Lung (tissue), 12 donors: ENCODE results near the gene ASPRV1. TPM values are rescaled to one million over a fixed set of nuclear protein-coding genes. Genes with fewer than 3 reads are reported as not detected.
A peak's percentile ranks its signal among the peaks of the same experiment; 100 is the strongest.

Experiments
- ATAC-seq: fragments of 200-7000 bp; cut with Tn5 transposase; one replicate; pipeline ENCODE4 v1.9.1; 2020; ENCODE audit warnings: moderate number of reproducible peaks; ENCODE audit not compliant: insufficient read depth, low FRiP score
- DNase-seq, 3 donors: peaks; one replicate each; pipeline ENCODE4 v3.0.0-alpha.2; 2013 to 2017
- H3K27ac ChIP-seq, 2 donors: one replicate each; pipeline ENCODE4 v1.5.1; 2013; ENCODE audit warnings: mild to moderate bottlenecking in 2 of 2, moderate library complexity in 2 of 2, control low read depth in 1 of 2, inconsistent platforms in 1 of 2, low read depth in 1 of 2, low read length in 1 of 2
- H3K27me3 ChIP-seq, 3 donors: one replicate each; pipeline ENCODE4 v1.5.1; 2013; ENCODE audit warnings: low read length in 2 of 3; ENCODE audit not compliant: control insufficient read depth in 3 of 3, insufficient read depth in 3 of 3
- H3K36me3 ChIP-seq, 4 donors: one replicate each; pipeline ENCODE4 v1.5.1; 2013; ENCODE audit warnings: low read length in 4 of 4, mild to moderate bottlenecking in 1 of 4, moderate library complexity in 1 of 4; ENCODE audit not compliant: control insufficient read depth in 4 of 4, insufficient read depth in 4 of 4
- H3K4me1 ChIP-seq, 5 donors: one replicate each; pipeline ENCODE4 v1.5.1; 2013; ENCODE audit warnings: low read length in 5 of 5, mild to moderate bottlenecking in 2 of 5, moderate library complexity in 1 of 5; ENCODE audit not compliant: control insufficient read depth in 5 of 5, insufficient read depth in 5 of 5
- H3K4me3 ChIP-seq: one replicate; pipeline ENCODE4 v1.5.1; 2013; ENCODE audit warnings: mild to moderate bottlenecking, control low read depth, moderate library complexity
- H3K9ac ChIP-seq, 2 donors: one replicate each; pipeline ENCODE4 v1.5.1; 2013; ENCODE audit warnings: low read length in 2 of 2, control low read depth in 1 of 2; ENCODE audit not compliant: insufficient read depth in 1 of 2
- H3K9me3 ChIP-seq, 4 donors: one replicate each; pipeline ENCODE4 v1.5.1; 2013; ENCODE audit warnings: low read length in 3 of 4, mild to moderate bottlenecking in 1 of 4, moderate library complexity in 1 of 4; ENCODE audit not compliant: control insufficient read depth in 4 of 4, insufficient read depth in 3 of 4
- CTCF ChIP-seq: IDR thresholded peaks from 2 replicates; pipeline ENCODE4 v1.5.1; 2012; ENCODE audit warnings: mild to moderate bottlenecking; ENCODE audit errors: control extremely low read depth, extremely low read depth
- WGBS, 2 donors: extraction: QIAGEN DNeasy Blood & Tissue Kit; methylation state at CpG; one replicate each; pipeline ENCODE4 v1.1.7; 2013; 5-methylcytosine and 5-hydroxymethylcytosine counted together
- polyA plus RNA-seq, 2 donors: library from polyadenylated mRNA; stranded (reverse); fragments of 200-250 nt; gene quantifications; one replicate each; pipeline ENCODE4 v1.2.1, GENCODE V29; 2013
- total RNA-seq, 2 donors: library from RNA; depleted of rRNA in 1 of 2; stranded (reverse); fragments of >200 nt in 1 of 2; gene quantifications; one replicate each; pipeline ENCODE4 v1.2.1, GENCODE V29; 2014 to 2021
- donor health status: control.
- donor health status: control.
- donor health status: Bipolar disorder and iron deficiency.
- donor health status: healthy.
- donor health status: DM: yes; HTN: yes; CAD: no.

Gene ASPRV1
- total and polyA plus RNA-seq, 4 donors, result 0.94 to 2.9 (median 1.2) TPM

- Histone ChIP-seq H3K4me1 (no peaks in the 10 kb centered on the region), H3K27ac (peak overlapping the region in 1 of 2 donors; percentile 58), H3K9me3 (peaks cover 0 to 2% (median 0%) of the 10 kb centered on the region in 4 donors), H3K9ac (no peak overlapping the region), H3K4me3 (no peak overlapping the region), H3K36me3 (peaks cover 0 to 12% (median 3%) of the 10 kb centered on the region in 4 donors), H3K27me3 (no peaks in the 10 kb centered on the region)
- 46 to 73% methylated on average over 9 of the region's 9 CpGs for WGBS, 2 donors
- TF ChIP-seq CTCF, result no peak
- DNase-seq (no peak), ATAC-seq (no peak)
These were observed 17.4 kb downstream of the ASPRV1 start for GRCh38 chr2:69943843-69944525.

GRCh38 chr2:69943000-69943842, 18.2 kb downstream of the ASPRV1 start:
- H3K36me3 ChIP-seq, result peaks cover under 1 to 17% (median 6%) of the 10 kb centered on the region in 4 donors

GRCh38 chr2:69940691-69941090, 20.7 kb downstream of the ASPRV1 start:
- 96 to 97% methylated on average over 8 of the region's 8 CpGs for WGBS, 2 donors
- Histone ChIP-seq H3K27me3 (no peaks in the 10 kb centered on the region), H3K27ac (no peak overlapping the region), H3K9me3 (peaks cover 0 to 2% (median 0%) of the 10 kb centered on the region in 4 donors), H3K4me1 (no peaks in the 10 kb centered on the region), H3K36me3 (peaks cover 8 to 30% (median 16%) of the 10 kb centered on the region in 4 donors), H3K4me3 (no peak overlapping the region), H3K9ac (no peak overlapping the region)
- ATAC-seq (no peak), DNase-seq (no peak)
- TF ChIP-seq CTCF, result no peak

More at GRCh38 chr2:69943000-69943842, 18.2 kb downstream of the ASPRV1 start:
- no peak for TF ChIP-seq CTCF
- Histone ChIP-seq H3K27me3 (no peaks in the 10 kb centered on the region), H3K4me1 (no peaks in the 10 kb centered on the region), H3K9ac (no peak overlapping the region), H3K9me3 (peaks cover 0 to 2% (median 0%) of the 10 kb centered on the region in 4 donors), H3K4me3 (no peak overlapping the region), H3K27ac (peak overlapping the region in 1 of 2 donors; percentile 58)
- DNase-seq, result no peak
- 66 to 68% methylated on average over 11 of the region's 11 CpGs for WGBS, 2 donors
- no peak for ATAC-seq
